Gastrocnemius medialis (tissue), 4 donors: ENCODE measurements around the gene PPFIBP2.

Experiments
- POLR2A ChIP-seq, 2 donors: fragments of 450-650 bp; IDR thresholded peaks; one replicate each; pipeline ENCODE4 v1.6.1; 2017; ENCODE audit warnings: antibody characterized with exemption in 2 of 2, mild to moderate bottlenecking in 2 of 2, moderate library complexity in 2 of 2
- TF ChIP-seq, protein P1 (sequence below), 5 experiments: fragments of 450-650 bp in 3 of 5; fragments of 200-600 bp in 2 of 5; sonication (generic) in 2 of 5; IDR thresholded peaks in 4 of 5; conservative IDR thresholded peaks in 1 of 5; 1 replicate in 4 of 5; 2 replicates in 1 of 5; pipeline ENCODE4 v1.5.1; 2016 to 2019; ENCODE audit warnings: antibody characterized with exemption in 5 of 5, mild to moderate bottlenecking in 3 of 5, moderate library complexity in 3 of 5

DNA sequence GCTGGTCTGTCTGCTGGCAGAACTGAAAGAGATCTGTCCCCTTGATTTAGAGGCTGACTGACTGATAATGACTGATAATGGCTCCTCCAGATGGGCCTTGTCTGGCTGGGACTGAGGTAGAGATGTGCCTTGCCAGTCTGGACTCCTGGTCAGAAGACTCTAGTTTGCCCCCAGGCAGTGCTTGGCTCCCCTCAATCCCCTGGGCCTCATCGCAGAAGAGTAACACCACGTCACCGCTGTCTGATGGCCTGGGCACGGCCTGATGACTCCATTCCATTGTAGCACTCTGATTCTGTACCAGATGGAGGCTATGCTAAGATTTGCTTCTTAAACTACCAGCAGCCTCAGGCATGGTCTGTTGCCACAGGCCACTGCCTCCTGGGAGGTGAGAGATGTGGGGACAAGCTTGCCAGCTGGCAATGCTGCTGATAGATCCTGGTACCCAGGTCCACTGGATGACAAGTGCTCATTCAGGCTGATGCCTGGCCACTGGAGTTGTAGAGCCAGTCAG lies 140.5 kb downstream of the PPFIBP2 start:
- TF ChIP-seq POLR2A (IDR thresholded peaks at IDR 0.05): no peak
- TF ChIP-seq, protein P1, sequence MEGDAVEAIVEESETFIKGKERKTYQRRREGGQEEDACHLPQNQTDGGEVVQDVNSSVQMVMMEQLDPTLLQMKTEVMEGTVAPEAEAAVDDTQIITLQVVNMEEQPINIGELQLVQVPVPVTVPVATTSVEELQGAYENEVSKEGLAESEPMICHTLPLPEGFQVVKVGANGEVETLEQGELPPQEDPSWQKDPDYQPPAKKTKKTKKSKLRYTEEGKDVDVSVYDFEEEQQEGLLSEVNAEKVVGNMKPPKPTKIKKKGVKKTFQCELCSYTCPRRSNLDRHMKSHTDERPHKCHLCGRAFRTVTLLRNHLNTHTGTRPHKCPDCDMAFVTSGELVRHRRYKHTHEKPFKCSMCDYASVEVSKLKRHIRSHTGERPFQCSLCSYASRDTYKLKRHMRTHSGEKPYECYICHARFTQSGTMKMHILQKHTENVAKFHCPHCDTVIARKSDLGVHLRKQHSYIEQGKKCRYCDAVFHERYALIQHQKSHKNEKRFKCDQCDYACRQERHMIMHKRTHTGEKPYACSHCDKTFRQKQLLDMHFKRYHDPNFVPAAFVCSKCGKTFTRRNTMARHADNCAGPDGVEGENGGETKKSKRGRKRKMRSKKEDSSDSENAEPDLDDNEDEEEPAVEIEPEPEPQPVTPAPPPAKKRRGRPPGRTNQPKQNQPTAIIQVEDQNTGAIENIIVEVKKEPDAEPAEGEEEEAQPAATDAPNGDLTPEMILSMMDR (IDR thresholded peaks at IDR 0.05 in 4 of 5, conservative IDR thresholded peaks at IDR 0.05 in 1 of 5): no peak
